Hematopoietic multipotent progenitor cell treated with erythropoietin and hydrocortisone succinate and interleukin-3 and kit ligand, for 6 days (in vitro differentiated cells): Measurements from ENCODE around the gene BNC2.
A peak's percentile ranks its signal among the peaks of the same experiment; 100 is the strongest.
"Not testable (repeated sequence)": the region's sequence is repeated elsewhere in the genome, so short reads cannot be mapped to it uniquely, and the experiment has no call there.

Experiments
- DNase-seq: peaks from one replicate; pipeline ENCODE4 v3.0.0-alpha.2; 2015

Gene BNC2

GRCh38 chr9:16870596-16871335, at the start of gene BNC2:
Gene BNC2, minus strand, starts transcription at chr9:16870670. Its CDS starts 22 bp downstream, at chr9:16870648.
- DNase-seq: peak; percentile 32

- no peak for DNase-seq
Observed at GRCh38 chr9:16918920-16919319, 48.5 kb upstream of the BNC2 start.

- DNase-seq: no peak
Observed at GRCh38 chr9:16915126-16915831, 44.8 kb upstream of the BNC2 start.

- no peak for DNase-seq
Observed at GRCh38 chr9:16912197-16912596, 41.7 kb upstream of the BNC2 start.

GRCh38 chr9:16908206-16908605, 37.7 kb upstream of the BNC2 start:
- DNase-seq: not testable (repeated sequence)

DNA sequence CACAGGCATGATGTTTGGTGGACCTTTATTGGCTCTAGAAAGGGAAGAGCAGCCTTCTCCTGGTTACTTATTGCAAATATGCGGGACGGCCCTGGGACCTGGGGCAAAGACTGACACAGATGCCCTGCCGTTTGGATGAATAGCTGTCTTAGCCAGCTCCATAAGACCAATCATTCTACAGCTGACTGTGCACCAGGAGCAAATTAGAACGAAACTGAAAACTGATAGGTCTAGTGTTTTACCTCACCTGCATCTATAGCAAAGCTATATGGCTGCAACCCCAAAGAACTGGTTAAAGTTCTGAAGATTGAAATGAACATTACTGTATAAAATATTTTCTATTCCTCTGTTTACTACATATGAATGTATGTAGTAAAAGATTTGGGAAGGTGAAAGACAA, 34.2 kb upstream of the BNC2 start:
- no peak for DNase-seq

- DNase-seq: no peak
Observed at GRCh38 chr9:16901590-16901989, 31.1 kb upstream of the BNC2 start.

DNA sequence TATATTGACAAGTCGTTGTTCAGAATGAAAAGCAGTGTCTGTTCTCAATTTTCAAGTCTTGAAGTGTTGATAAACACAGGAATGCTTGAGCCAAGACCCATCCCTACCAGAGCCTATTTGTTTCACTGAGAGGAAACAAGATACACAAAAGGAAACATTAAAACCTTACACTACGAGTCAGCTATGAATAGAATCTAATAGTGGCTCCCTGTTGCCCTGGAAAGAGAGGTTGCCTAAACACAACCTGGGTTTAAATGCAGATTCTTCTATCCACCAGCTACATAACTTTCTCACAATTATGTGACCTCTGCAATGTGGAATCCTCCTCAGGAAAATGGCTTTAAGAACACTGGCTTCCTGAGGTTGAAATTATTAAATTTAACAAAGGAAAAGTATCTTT, 29.1 kb upstream of the BNC2 start:
- no peak for DNase-seq

DNA sequence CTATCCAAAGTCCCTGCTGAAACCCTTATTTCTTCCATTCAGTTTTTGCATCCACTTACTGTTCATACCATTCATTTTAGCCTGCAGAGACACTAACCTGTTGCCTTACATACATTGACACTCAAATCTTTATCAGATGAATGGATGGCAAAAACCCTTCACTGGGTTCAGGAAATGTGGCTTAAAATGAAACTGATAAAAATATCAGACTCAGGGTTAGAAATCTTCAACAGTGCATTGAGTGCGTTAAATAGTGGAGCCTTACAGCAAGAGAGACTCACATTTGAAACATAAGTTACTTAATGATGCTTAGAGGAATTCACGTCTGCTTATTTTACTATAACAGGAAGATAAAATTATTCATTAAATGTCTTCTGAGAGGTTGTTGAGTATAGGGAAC, 28.0 kb upstream of the BNC2 start:
- peak; percentile 9 for DNase-seq

DNA sequence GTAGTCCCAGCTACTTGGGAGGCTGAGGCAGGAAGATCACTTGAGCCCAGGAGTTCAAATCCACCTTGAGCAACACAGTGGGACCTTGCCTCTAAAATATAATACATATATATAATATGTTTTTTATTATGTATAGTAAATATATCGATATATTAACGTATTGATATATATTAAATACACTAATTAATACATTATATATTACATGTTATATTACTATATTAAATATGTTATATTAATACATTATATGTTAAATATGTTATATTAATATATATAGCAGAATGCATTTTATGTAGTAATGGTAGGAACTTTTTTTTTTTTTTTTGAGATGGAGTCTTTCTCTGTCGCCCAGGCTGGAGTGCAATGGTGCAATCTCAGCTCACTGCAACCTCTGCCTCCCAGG, 18.1 kb upstream of the BNC2 start:
- DNase-seq: no peak

DNA sequence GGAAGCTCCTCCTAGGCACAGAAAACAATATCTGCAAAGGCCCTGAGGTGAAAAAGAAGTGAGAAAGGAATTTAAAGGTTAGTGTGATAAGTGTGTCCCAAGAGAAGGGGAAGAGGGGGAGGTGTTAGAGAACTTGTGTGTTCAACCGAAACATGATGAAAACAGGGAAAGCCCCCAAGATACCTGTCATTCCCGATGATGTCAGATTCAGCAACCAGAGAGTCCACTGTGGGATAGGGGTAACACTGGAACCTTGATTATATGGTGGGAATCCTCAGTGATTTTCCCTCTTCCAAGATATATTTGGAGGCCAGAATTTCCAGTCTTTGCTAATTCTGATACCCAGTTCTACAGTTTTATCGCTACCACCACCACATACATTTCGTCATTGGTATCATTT, 15.5 kb upstream of the BNC2 start:
- no peak for DNase-seq

DNA sequence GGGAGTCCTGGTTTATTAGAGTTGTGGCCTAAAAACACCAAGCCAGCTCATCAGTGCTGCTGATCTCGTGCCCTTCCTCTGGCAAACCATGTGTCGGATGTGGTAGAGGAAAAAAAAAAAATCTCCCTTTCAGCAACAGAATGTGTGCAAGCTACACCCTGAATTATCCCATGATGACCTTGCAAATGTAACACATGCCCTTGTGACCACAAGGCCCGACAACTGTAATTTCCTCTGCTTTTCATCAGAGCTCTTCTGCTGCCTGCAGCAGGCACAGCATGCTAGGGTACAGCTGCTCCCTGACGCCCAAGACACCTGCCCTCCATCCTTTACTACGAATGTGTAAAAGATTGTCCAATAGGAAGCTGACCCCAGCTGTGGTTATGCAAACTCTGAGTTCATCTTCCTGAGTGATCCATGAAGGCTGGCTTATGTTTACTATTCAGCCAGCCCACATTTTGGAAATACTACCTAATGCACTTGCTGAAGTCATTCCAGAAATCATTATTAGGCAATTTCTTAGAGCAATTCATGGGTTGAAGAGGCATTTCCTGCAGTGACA, 14.6 kb upstream of the BNC2 start:
- peak; percentile 84 for DNase-seq

DNA sequence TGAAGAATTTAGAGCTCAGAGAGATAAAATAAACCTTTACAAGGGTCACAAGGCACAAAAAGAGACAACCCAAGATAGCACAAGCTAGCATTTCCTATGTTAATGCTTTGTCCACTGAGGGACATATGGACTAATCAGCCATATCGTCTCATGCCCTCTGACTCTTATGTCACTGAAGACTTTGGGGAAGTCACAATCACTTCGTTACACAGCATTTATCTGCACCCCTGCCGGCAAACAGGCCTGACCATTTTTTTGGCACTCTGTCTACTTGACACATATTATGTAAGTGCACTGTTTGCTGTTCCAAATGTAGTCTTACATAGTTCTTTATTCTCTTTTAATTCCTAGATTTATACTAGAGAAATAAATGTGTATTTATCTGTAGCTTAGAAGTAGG, 13.9 kb upstream of the BNC2 start:
- DNase-seq: peak; percentile 74

GRCh38 chr9:16883586-16883985, 13.1 kb upstream of the BNC2 start:
- DNase-seq: no peak

GRCh38 chr9:16882440-16882839, 12.0 kb upstream of the BNC2 start:
- not testable (repeated sequence) for DNase-seq

- no peak for DNase-seq
Observed at GRCh38 chr9:16879416-16879815, 8.9 kb upstream of the BNC2 start.

DNA sequence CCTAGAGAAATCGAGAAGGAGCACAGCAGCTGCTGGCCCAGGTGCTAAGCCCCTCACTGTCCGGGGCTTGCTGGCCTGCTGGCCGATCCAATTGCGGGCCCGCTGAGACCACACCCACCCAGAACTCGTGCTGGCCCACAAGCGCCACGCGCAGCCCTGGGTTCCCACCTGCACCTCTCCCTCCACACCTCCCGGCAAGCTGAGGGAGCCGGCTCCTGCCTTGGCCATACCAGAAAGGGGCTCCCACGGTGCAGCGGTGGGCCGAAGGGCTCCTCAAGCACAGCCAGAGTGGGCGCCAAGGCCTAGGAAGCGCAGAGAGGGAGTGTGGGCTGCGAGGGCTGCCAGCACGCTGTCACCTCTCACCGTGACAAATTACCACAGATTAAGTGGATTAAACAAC, 6.8 kb upstream of the BNC2 start:
- no peak for DNase-seq

DNA sequence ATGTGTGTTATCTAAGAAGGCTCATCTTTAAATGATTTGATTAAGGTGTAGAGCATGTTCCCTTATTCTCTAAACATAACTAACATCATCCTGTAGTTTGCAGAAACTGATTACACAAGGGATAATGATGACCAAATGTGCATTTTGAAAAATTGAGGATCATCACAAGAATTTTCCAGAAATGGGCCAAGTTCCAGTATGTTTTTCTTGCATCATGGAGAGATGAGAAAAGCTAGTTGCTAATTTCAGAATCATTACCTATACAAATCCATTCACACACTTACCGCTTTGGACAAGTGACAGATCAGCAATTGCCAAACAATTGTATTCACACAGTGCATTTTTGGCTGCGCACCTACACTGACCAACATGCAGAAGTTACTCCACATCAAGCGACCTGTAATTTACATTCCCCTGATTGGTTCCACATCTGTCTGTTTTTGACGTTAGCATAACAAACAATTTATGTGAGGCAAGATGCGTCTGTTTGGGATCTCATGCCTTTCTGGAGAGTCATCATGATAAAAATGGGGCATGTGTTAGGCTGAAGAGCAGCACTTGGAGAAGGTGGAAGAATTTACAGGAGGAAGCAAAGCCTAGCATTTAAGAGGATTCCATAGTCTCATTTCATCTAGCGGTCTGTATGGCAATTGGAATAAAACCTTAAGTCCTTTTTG, 2.8 kb upstream of the BNC2 start:
- DNase-seq: no peak

GRCh38 chr9:16871336-16872151, 1.1 kb upstream of the BNC2 start:
- DNase-seq: peak; percentile 64

GRCh38 chr9:16869882-16870595, 431 bp downstream of the BNC2 start:
- no peak for DNase-seq

DNA sequence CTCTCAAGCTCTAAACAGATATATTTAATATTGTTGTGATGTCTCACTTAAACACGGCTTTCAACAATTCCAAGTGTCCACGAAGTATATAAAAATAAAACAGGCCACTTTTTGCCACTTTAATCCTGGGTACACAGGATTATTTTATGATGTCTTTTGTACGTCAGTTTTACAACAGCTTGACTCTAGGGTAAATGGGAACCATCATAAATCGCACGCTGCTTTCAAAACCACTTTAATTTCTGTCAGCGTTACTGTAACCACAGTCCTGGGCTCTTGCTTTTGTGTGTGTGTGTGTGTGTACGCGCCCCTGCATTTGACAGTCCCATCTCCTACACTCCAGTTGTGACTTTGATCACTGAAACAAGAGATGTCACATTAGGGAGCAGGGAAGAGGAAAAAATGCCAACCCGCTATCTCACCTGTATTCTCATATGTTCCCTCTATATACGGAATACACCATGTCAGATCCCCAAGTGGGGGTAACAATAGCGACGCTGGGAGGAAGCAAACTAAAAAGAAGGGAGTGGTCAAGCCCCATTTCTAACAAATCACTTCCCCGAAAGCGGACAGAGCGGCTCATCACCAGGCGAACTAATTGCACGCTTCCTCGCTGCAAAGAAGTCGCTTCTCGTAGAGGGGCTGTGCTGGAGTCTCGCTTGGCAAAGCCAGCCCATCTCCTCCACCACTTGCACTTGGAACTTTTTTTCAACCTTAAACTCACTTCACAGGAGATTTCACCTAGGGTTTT, 1.2 kb downstream of the BNC2 start:
- no peak for DNase-seq
